GM12878 (cell line): ENCODE results near the gene DNAJC2. TPM values are rescaled to one million over a fixed set of nuclear protein-coding genes. Genes with fewer than 3 reads are reported as not detected.

Experiments used
- ATF2 ChIP-seq: IDR thresholded peaks from 2 replicates; pipeline ENCODE4 v1.6.1; 2012; ENCODE audit warnings: low read length, inconsistent platforms
- BRCA1 ChIP-seq: IDR thresholded peaks from 2 replicates; pipeline ENCODE4 v1.6.1; 2011; ENCODE audit warnings: low read depth, low read length, improper control_type of control experiment
- CREB1 ChIP-seq: IDR thresholded peaks from 2 replicates; pipeline ENCODE4 v1.6.1; 2012; ENCODE audit warnings: low read depth, mild to moderate bottlenecking, inconsistent platforms
- CTCF ChIP-seq, 3 experiments: IDR thresholded peaks in 2 of 3; conservative IDR thresholded peaks in 1 of 3; 2 replicates each; pipeline ENCODE4 v1.5.1; 2011; ENCODE audit warnings: low read depth in 3 of 3, low read length in 3 of 3, mild to moderate bottlenecking in 3 of 3, control low read depth in 2 of 3, moderate library complexity in 2 of 3, inconsistent platforms in 1 of 3, mixed read lengths in 1 of 3; ENCODE audit not compliant: control insufficient read depth in 2 of 3, insufficient read depth in 1 of 3; ENCODE audit errors: extremely low read depth in 1 of 3
- GATAD2B ChIP-seq: fragments of 450-650 bp; conservative IDR thresholded peaks from 2 replicates; pipeline ENCODE4 v1.6.1; 2017; ENCODE audit warnings: low read depth, mild to moderate bottlenecking, moderate library complexity
- HDAC6 ChIP-seq: fragments of 200-600 bp; sonication (generic); IDR thresholded peaks from one replicate; pipeline ENCODE4 v1.8.0; 2017; ENCODE audit warnings: antibody characterized with exemption; ENCODE audit not compliant: unreplicated experiment
- IKZF2 ChIP-seq, 2 experiments: fragments of 450-650 bp; IDR thresholded peaks; 2 replicates each; pipeline ENCODE4 v1.6.1; 2017; ENCODE audit warnings: mild to moderate bottlenecking in 2 of 2, moderate library complexity in 2 of 2
- IRF3 ChIP-seq: fragments of 450-650 bp; IDR thresholded peaks from 2 replicates; pipeline ENCODE4 v1.6.1; 2014; ENCODE audit warnings: mild to moderate bottlenecking
- NR2C2 ChIP-seq: IDR thresholded peaks from 2 replicates; pipeline ENCODE4 v1.6.1; 2011; ENCODE audit warnings: borderline replicate concordance, low read depth; ENCODE audit not compliant: control insufficient read depth, insufficient read length
- NR2F1 ChIP-seq: fragments of 450-650 bp; conservative IDR thresholded peaks from 2 replicates; pipeline ENCODE4 v1.6.1; 2017; ENCODE audit warnings: mild to moderate bottlenecking
- RELA ChIP-seq: fragments of 450-650 bp; IDR thresholded peaks from 2 replicates; pipeline ENCODE4 v1.8.0; 2014; ENCODE audit warnings: borderline replicate concordance; ENCODE audit not compliant: partially characterized antibody
- REST ChIP-seq: IDR thresholded peaks from 2 replicates; pipeline ENCODE4 v1.6.1; 2012; ENCODE audit warnings: mild to moderate bottlenecking, low read depth, low read length
- SMAD5 ChIP-seq: IDR thresholded peaks from 2 replicates; pipeline ENCODE4 v1.6.1; 2016; ENCODE audit warnings: antibody characterized with exemption, low read depth
- TCF3 ChIP-seq: IDR thresholded peaks from 2 replicates; pipeline ENCODE4 v1.6.1; 2012; ENCODE audit warnings: low read depth, mild to moderate bottlenecking, low read length, borderline replicate concordance; ENCODE audit not compliant: insufficient read depth
- USF2 ChIP-seq: IDR thresholded peaks from 2 replicates; pipeline ENCODE4 v1.6.1; 2011; ENCODE audit warnings: low read depth, low read length, improper control_type of control experiment, borderline replicate concordance
- YBX1 ChIP-seq: fragments of 450-650 bp; IDR thresholded peaks from 2 replicates; pipeline ENCODE4 v1.6.1; 2016; ENCODE audit warnings: antibody characterized with exemption
- polyA plus RNA-seq, 11 experiments: library from polyadenylated mRNA; depleted of rRNA in 4 of 11; unstranded in 6 of 11; stranded (reverse) in 5 of 11; fragments of >200 nt; fragmentation: Nextera tagmentation in 4 of 11; fragmentation: Illumina TruSeq in 1 of 11; extraction: Ambion mirVana in 4 of 11; extraction: Trizol in 1 of 11; gene quantifications; 1 replicate in 1 of 11; 2 replicates in 10 of 11; pipeline versions ENCODE4 v1.2.1 to v1.2.3, GENCODE V29; 2011 to 2016; ENCODE audit warnings: inconsistent platforms in 2 of 11, missing spikeins in 2 of 11, low read depth in 1 of 11
- total RNA-seq, 4 experiments: library from RNA; depleted of rRNA in 3 of 4; stranded (reverse); fragments of >200 nt in 3 of 4; fragmentation: Illumina TruSeq in 1 of 4; extraction: Trizol in 1 of 4; gene quantifications; 2 replicates each; pipeline versions ENCODE4 v1.2.1 to v1.2.3, GENCODE V29; 2013 to 2021
- TF ChIP-seq, protein P1 (sequence below): fragments of 150-350 bp; IDR thresholded peaks from 2 replicates; pipeline ENCODE4 v1.6.1; 2016; ENCODE audit warnings: low read depth, low read length

Gene DNAJC2
- total and polyA plus RNA-seq, 10 of the 15 experiments (the other 5 are each of a cell fraction or from before 2014, with no cell fraction given), result 18.2 to 63.1 (median 30.6) TPM

- TF ChIP-seq USF2 (no peak), YBX1 (no peak), CREB1 (peak; percentile 90), SMAD5 (0 out of 2 replicates have a peak, but pooled peaks have one; percentile 67), TCF3 (0 out of 2 replicates have a peak, but pooled peaks have one; percentile 27), REST (no peak), GATAD2B (peak; percentile 91), IKZF2 (IDR thresholded peaks at IDR 0.05) (peak; percentile 76 to 80), NR2F1 (peak; percentile 90), ATF2 (peak; percentile 82), HDAC6 (no peak), IRF3 (peak; percentile 27; the same call in 1 of the 2 replicates), CTCF (IDR thresholded peaks at IDR 0.05 in 2 of 3, conservative IDR thresholded peaks at IDR 0.05 in 1 of 3; ENCODE audit: control insufficient read depth in 2 of 3, extremely low read depth in 1 of 3, insufficient read depth in 1 of 3, low read depth in 3 of 3, low read length in 3 of 3) (no peak), NR2C2 (no peak), RELA (no peak), BRCA1 (no peak)
- TF ChIP-seq, protein P1, sequence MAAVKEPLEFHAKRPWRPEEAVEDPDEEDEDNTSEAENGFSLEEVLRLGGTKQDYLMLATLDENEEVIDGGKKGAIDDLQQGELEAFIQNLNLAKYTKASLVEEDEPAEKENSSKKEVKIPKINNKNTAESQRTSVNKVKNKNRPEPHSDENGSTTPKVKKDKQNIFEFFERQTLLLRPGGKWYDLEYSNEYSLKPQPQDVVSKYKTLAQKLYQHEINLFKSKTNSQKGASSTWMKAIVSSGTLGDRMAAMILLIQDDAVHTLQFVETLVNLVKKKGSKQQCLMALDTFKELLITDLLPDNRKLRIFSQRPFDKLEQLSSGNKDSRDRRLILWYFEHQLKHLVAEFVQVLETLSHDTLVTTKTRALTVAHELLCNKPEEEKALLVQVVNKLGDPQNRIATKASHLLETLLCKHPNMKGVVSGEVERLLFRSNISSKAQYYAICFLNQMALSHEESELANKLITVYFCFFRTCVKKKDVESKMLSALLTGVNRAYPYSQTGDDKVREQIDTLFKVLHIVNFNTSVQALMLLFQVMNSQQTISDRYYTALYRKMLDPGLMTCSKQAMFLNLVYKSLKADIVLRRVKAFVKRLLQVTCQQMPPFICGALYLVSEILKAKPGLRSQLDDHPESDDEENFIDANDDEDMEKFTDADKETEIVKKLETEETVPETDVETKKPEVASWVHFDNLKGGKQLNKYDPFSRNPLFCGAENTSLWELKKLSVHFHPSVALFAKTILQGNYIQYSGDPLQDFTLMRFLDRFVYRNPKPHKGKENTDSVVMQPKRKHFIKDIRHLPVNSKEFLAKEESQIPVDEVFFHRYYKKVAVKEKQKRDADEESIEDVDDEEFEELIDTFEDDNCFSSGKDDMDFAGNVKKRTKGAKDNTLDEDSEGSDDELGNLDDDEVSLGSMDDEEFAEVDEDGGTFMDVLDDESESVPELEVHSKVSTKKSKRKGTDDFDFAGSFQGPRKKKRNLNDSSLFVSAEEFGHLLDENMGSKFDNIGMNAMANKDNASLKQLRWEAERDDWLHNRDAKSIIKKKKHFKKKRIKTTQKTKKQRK, result no peak; the same call in 1 of the 2 replicates
Measured at GRCh38 chr7:103344453-103345149, at the start of gene DNAJC2 (continued).
